HepG2 (cell line): ENCODE results near the gene TWF1. TPM values are rescaled to one million over a fixed set of nuclear protein-coding genes. Genes with fewer than 3 reads are reported as not detected.

Experiments used
- ATF6 ChIP-seq: sonication (generic); formaldehyde crosslinking; conservative IDR thresholded peaks from 2 replicates; pipeline ENCODE4 v1.4.0; 2020; ENCODE audit warnings: missing genetic modification reagents
- MBD4 ChIP-seq: IDR thresholded peaks from 2 replicates; pipeline ENCODE4 v1.6.1; 2012; ENCODE audit warnings: low read length, inconsistent platforms, borderline replicate concordance
- MTA1 ChIP-seq: sonication (generic); formaldehyde crosslinking; IDR thresholded peaks from 2 replicates; pipeline ENCODE4 v1.4.0; 2020; ENCODE audit warnings: missing genetic modification reagents, mild to moderate bottlenecking, borderline replicate concordance
- TCF7 ChIP-seq: sonication (generic); IDR thresholded peaks from 2 replicates; pipeline ENCODE4 v1.6.1; 2016; ENCODE audit warnings: antibody characterized with exemption, low read depth
- ZNF318 ChIP-seq: sonication (generic); formaldehyde crosslinking; IDR thresholded peaks from 2 replicates; pipeline ENCODE4 v1.4.0; 2020; ENCODE audit warnings: mild to moderate bottlenecking, missing genetic modification reagents
- ZNF354B ChIP-seq: sonication (generic); formaldehyde crosslinking; IDR thresholded peaks from 2 replicates; pipeline ENCODE4 v1.8.0; 2022; ENCODE audit warnings: mild to moderate bottlenecking, missing genetic modification reagents
- ZNF687 ChIP-seq: sonication (generic); formaldehyde crosslinking; IDR thresholded peaks from 2 replicates; pipeline ENCODE4 v1.5.1; 2020; ENCODE audit warnings: mild to moderate bottlenecking, missing genetic modification reagents, moderate library complexity
- ZNF713 ChIP-seq: sonication (generic); formaldehyde crosslinking; IDR thresholded peaks from 2 replicates; pipeline ENCODE4 v1.4.0; 2020; ENCODE audit warnings: mild to moderate bottlenecking, missing genetic modification reagents
- polyA plus RNA-seq, 8 experiments: library from polyadenylated mRNA; depleted of rRNA in 3 of 8; stranded (reverse) in 7 of 8; unstranded in 1 of 8; fragments of >200 nt; fragmentation: Illumina TruSeq in 4 of 8; extraction: Trizol in 4 of 8; gene quantifications; 2 replicates each; pipeline versions ENCODE4 v1.2.1 to v1.2.3, GENCODE V29; 2011 to 2016; ENCODE audit warnings: low read depth in 4 of 8, missing spikeins in 1 of 8, mixed read lengths in 1 of 8; ENCODE audit not compliant: insufficient read depth in 1 of 8
- total RNA-seq, 5 experiments: library from RNA; depleted of rRNA; stranded (reverse); fragments of >200 nt; fragmentation: Illumina TruSeq; extraction: Trizol; gene quantifications; 2 replicates each; pipeline ENCODE4 v1.2.3, GENCODE V29; 2016; ENCODE audit warnings: low read depth in 1 of 5
- TF ChIP-seq, protein P1 (sequence below): sonication (generic); formaldehyde crosslinking; IDR thresholded peaks from 2 replicates; pipeline ENCODE4 v1.8.1; 2023; ENCODE audit warnings: mild to moderate bottlenecking, moderate library complexity, missing genetic modification reagents
- TF ChIP-seq, protein P2 (sequence below): IDR thresholded peaks from 2 replicates; pipeline ENCODE4 v1.6.1; 2016; ENCODE audit warnings: missing biosample characterization, missing genetic modification reagents, low read depth

Gene TWF1
- total and polyA plus RNA-seq, 2 of the 13 experiments (the other 11 are each of a cell fraction or from before 2014, with no cell fraction given), result 32.3 to 85.5 TPM

DNA sequence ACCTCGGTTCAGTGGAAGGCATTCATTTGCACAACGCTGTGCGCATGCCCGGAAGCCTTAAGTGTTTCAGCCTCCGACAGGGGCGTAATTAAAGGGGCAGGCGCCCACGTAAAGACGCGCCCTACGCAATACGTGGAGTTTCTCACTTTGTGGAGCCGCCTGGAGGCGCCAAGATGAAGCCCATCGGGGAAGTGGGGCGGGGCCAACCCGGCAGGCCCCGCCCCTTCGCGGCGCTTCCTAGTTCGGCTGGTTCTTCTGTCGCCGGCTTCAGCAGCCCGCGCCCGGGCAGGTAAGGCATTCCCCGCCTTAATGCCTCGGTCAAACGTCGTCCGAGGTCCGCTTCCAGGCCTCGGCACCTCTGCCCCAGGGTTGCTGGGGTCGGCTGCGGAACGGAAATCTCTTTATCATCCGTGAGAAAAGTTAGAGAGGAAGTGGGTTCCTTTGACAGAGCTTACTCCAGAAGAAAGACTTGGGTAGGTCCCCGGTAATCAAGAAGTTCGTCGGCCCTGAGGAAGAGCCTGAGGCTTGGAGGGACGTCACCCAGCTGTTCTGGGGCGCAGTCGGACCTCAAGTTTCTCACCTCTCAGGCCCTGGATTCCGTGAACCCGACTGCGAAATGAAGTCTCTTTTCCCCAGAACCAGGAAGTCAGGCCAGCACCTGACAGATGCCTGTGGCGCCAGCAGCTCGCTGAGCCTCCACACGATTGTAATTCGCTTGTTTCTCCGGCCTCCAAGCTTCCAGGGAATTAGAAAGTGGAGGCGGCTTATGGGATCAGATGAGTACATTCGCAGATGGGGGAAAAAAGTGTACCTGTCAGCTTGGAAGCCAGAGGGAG is 47.2 kb downstream of the TWF1 start, which contains the start of the genes IRAK4 and PUS7L (continued):
- TF ChIP-seq ZNF687 (CRISPR knock-in tag) (peak; percentile 79), ATF6 (CRISPR knock-in tag) (no peak), ZNF318 (CRISPR knock-in tag) (no peak), MTA1 (CRISPR knock-in tag) (no peak), ZNF354B (no peak), TCF7 (peak; percentile 59; the same call in 1 of the 2 replicates), ZNF713 (CRISPR knock-in tag) (no peak), MBD4 (no peak)
- TF ChIP-seq, protein P1, sequence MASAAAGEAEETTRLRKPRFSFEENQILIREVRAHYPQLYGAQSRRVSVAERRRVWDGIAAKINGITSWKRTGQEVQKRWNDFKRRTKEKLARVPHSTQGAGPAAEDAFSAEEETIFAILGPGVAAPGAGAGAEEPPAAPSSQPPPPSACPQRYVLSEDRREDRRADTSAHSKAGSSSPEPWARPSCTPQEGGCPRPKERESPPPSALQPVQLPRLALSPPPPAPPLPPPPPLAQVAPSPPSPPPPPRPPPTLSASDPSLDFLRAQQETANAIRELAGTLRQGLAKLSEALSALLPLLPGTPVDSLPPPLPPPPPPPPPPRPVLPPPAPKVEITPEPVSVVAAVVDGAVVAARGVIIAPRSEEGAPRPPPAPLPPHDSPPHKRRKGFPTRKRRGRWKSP (CRISPR knock-in tag), result peak; percentile 56; the same call in 1 of the 2 replicates
- TF ChIP-seq, protein P2, sequence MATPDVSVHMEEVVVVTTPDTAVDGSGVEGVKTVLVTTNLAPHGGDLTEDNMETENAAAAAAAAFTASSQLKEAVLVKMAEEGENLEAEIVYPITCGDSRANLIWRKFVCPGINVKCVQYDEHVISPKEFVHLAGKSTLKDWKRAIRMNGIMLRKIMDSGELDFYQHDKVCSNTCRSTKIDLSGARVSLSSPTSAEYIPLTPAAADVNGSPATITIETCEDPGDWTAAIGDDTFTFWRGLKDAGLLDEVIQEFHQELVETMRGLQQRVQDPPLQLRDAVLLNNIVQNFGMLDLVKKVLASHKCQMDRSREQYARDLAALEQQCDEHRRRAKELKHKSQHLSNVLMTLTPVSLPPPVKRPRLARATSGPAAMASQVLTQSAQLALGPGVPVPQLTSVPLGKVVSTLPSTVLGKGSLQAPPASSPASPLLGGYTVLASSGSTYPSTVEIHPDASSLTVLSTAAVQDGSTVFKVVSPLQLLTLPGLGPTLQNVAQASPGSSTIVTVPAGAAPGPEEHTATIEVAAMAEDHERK, result peak; percentile 94
